Neuronal stem cell (in vitro differentiated cells): Measurements from ENCODE around the gene TSPEAR.
"Not testable (repeated sequence)": the region's sequence is repeated elsewhere in the genome, so short reads cannot be mapped to it uniquely, and the experiment has no call there.

Source experiments
- DNase-seq: peaks from one replicate; pipeline ENCODE4 v3.0.0-alpha.2; 2013; ENCODE audit warnings: low spot score
- H2AFZ ChIP-seq: one replicate; pipeline ENCODE4 v1.6.1; 2013; ENCODE audit warnings: mild to moderate bottlenecking, low read length, inconsistent platforms
- H2AK5ac ChIP-seq: 2 replicates; pipeline ENCODE4 v1.6.1; 2013; ENCODE audit warnings: low read depth, mild to moderate bottlenecking, inconsistent platforms, low read length, moderate library complexity, mixed read lengths
- H2BK120ac ChIP-seq: 2 replicates; pipeline ENCODE4 v1.6.1; 2013; ENCODE audit warnings: low read depth, mild to moderate bottlenecking, inconsistent platforms, low read length, moderate library complexity, mixed read lengths
- H2BK12ac ChIP-seq: one replicate; pipeline ENCODE4 v1.6.1; 2013; ENCODE audit warnings: low read length, inconsistent platforms
- H2BK15ac ChIP-seq: 2 replicates; pipeline ENCODE4 v1.6.1; 2013; ENCODE audit warnings: mild to moderate bottlenecking, low read length, inconsistent platforms, mixed read lengths
- H2BK5ac ChIP-seq: one replicate; pipeline ENCODE4 v1.6.1; 2013; ENCODE audit warnings: inconsistent platforms, mild to moderate bottlenecking, low read length, moderate library complexity
- H3K14ac ChIP-seq: one replicate; pipeline ENCODE4 v1.6.1; 2013; ENCODE audit warnings: low read length, inconsistent platforms
- H3K18ac ChIP-seq: 2 replicates; pipeline ENCODE4 v1.6.1; 2013; ENCODE audit warnings: low read length, inconsistent platforms
- H3K23ac ChIP-seq: 2 replicates; pipeline ENCODE4 v1.6.1; 2013; ENCODE audit warnings: low read depth, mild to moderate bottlenecking, mixed read lengths, low read length, inconsistent platforms; ENCODE audit not compliant: poor library complexity
- H3K27ac ChIP-seq: replicated peaks from 3 replicates; pipeline ENCODE4 v1.5.1; 2013; ENCODE audit warnings: low read length, inconsistent platforms
- H3K27me3 ChIP-seq, 3 experiments: 2 replicates each; pipeline ENCODE4 v1.6.1; 2013; ENCODE audit warnings: low read length in 3 of 3, mild to moderate bottlenecking in 2 of 3, inconsistent platforms in 1 of 3, low read depth in 1 of 3, mixed read lengths in 1 of 3, moderate library complexity in 1 of 3; ENCODE audit not compliant: control insufficient read depth in 3 of 3, insufficient read depth in 3 of 3
- H3K36me3 ChIP-seq, 2 donors: replicated peaks in 1 of 2; 2 replicates each; pipeline ENCODE4 v1.6.1; 2013; ENCODE audit warnings: low read length in 2 of 2; ENCODE audit not compliant: control insufficient read depth in 2 of 2, insufficient read depth in 2 of 2
- H3K4ac ChIP-seq: 2 replicates; pipeline ENCODE4 v1.6.1; 2013; ENCODE audit warnings: inconsistent platforms, mild to moderate bottlenecking, low read length, moderate library complexity
- H3K4me1 ChIP-seq, 2 donors: 1 replicate in 1 of 2; 2 replicates in 1 of 2; pipeline ENCODE4 v1.6.1; 2013; ENCODE audit warnings: low read length in 2 of 2, low read depth in 1 of 2; ENCODE audit not compliant: control insufficient read depth in 2 of 2, insufficient read depth in 1 of 2
- H3K4me2 ChIP-seq: one replicate; pipeline ENCODE4 v1.6.1; 2013; ENCODE audit warnings: mild to moderate bottlenecking, low read length, inconsistent platforms; ENCODE audit not compliant: insufficient read depth, poor library complexity, severe bottlenecking
- H3K4me3 ChIP-seq, 2 donors: 2 replicates each; pipeline ENCODE4 v1.5.1; 2013; ENCODE audit warnings: low read length in 2 of 2, mild to moderate bottlenecking in 2 of 2, inconsistent platforms in 1 of 2, moderate library complexity in 1 of 2
- H3K79me1 ChIP-seq: one replicate; pipeline ENCODE4 v1.6.1; 2013; ENCODE audit warnings: low read depth, mild to moderate bottlenecking, inconsistent platforms, low read length, moderate library complexity
- H3K9ac ChIP-seq: one replicate; pipeline ENCODE4 v1.6.1; 2013; ENCODE audit warnings: mild to moderate bottlenecking, low read depth, low read length, inconsistent platforms; ENCODE audit not compliant: poor library complexity
- H3K9me3 ChIP-seq, 2 donors: replicated peaks in 1 of 2; 2 replicates each; pipeline versions ENCODE3 to v1.6.1; 2013; ENCODE audit warnings: low read length in 2 of 2, mild to moderate bottlenecking in 2 of 2, inconsistent platforms in 1 of 2, low read depth in 1 of 2, mixed read lengths in 1 of 2, moderate library complexity in 1 of 2; ENCODE audit not compliant: control insufficient read depth in 2 of 2, insufficient read depth in 1 of 2
- H4K8ac ChIP-seq: one replicate; pipeline ENCODE4 v1.6.1; 2013; ENCODE audit warnings: low read depth, mild to moderate bottlenecking, inconsistent platforms, low read length, moderate library complexity
- H4K91ac ChIP-seq: one replicate; pipeline ENCODE4 v1.6.1; 2013; ENCODE audit warnings: low read length, low read depth, mild to moderate bottlenecking, inconsistent platforms; ENCODE audit not compliant: poor library complexity
- WGBS, 2 donors: extraction: QIAGEN DNeasy Blood & Tissue Kit; methylation state at CpG; one replicate each; pipeline ENCODE4 v1.1.7; 2013; ENCODE audit warnings: missing lambda C conversion rate in 2 of 2, mixed read lengths in 1 of 2; ENCODE audit not compliant: insufficient read length in 2 of 2, insufficient replicate concordance in 1 of 2; ENCODE audit errors: extremely low coverage in 2 of 2; 5-methylcytosine and 5-hydroxymethylcytosine counted together

The TSPEAR gene

DNA sequence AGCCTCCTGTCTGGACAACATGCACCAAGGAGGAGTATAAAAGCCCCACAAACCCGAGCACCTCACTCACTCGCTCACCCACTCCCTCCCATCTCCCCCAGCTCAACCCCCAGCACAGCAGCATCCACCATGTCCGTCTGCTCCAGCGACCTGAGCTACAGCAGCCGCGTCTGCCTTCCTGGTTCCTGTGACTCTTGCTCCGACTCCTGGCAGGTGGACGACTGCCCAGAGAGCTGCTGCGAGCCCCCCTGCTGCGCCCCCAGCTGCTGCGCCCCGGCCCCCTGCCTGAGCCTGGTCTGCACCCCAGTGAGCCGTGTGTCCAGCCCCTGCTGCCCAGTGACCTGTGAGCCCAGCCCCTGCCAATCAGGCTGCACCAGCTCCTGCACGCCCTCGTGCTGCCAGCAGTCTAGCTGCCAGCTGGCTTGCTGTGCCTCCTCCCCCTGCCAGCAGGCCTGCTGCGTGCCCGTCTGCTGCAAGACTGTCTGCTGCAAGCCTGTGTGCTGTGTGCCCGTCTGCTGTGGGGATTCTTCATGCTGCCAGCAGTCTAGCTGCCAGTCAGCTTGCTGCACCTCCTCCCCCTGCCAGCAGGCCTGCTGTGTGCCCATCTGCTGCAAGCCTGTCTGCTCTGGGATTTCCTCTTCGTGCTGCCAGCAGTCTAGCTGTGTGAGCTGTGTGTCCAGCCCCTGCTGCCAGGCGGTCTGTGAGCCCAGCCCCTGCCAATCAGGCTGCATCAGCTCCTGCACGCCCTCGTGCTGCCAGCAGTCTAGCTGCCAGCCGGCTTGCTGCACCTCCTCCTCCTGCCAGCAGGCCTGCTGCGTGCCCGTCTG is 137.5 kb downstream of the TSPEAR start, which contains the start of gene KRTAP10-4:
KRTAP10-4 (plus strand) TSS at position 100 of the 827 bp plus-strand sequence; CDS start at position 130, 30 bp downstream.
- not testable (repeated sequence) for H3K27me3 ChIP-seq, H3K4me2 ChIP-seq, H3K4ac ChIP-seq, H4K91ac ChIP-seq, H3K79me1 ChIP-seq, H3K4me3 ChIP-seq, DNase-seq, H2BK120ac ChIP-seq, H3K27ac ChIP-seq, H3K36me3 ChIP-seq, H2BK5ac ChIP-seq, H2AFZ ChIP-seq, H3K4me1 ChIP-seq
- WGBS, 2 donors = no CpG with 5 or more reads among the region's 25 CpGs
- peak within 1 kb of the TSS; percentile 94 for H3K14ac ChIP-seq
- H2AK5ac ChIP-seq = peak within 1 kb of the TSS; percentile 82
- peak within 1 kb of the TSS; percentile 80 for H3K23ac ChIP-seq
- peak within 1 kb of the TSS; percentile 82 for H2BK12ac ChIP-seq
- peak within 1 kb of the TSS; percentile 70 for H3K9ac ChIP-seq
- peak within 1 kb of the TSS; percentile 45 for H2BK15ac ChIP-seq
- peaks cover 13% of the 10 kb centered on the region in 2 donors for H3K9me3 ChIP-seq
- H3K18ac ChIP-seq = peak within 1 kb of the TSS; percentile 67
- H4K8ac ChIP-seq = peak within 1 kb of the TSS; percentile 32

- H2AFZ ChIP-seq = no peak overlapping the region
- peak overlapping the region; percentile 22 for H3K23ac ChIP-seq
- H3K9me3 ChIP-seq = peaks cover 12 to 13% of the 10 kb centered on the region in 2 donors
- no peak overlapping the region for H2BK5ac ChIP-seq
- no peak overlapping the region for H3K4me3 ChIP-seq
- peaks cover 0 to 5% of the 10 kb centered on the region in 2 donors for H3K4me1 ChIP-seq
- H3K36me3 ChIP-seq = no peaks in the 10 kb centered on the region
- H2BK15ac ChIP-seq = peak overlapping the region; percentile 45
- no peak overlapping the region for H3K9ac ChIP-seq
- no peak overlapping the region for H3K27ac ChIP-seq
- H3K14ac ChIP-seq = no peak overlapping the region
- no peaks in the 10 kb centered on the region for H3K27me3 ChIP-seq
- H2BK120ac ChIP-seq = no peak overlapping the region
- H3K18ac ChIP-seq = peak overlapping the region; percentile 46
- H3K4ac ChIP-seq = no peak overlapping the region
- no peaks in the 10 kb centered on the region for H3K79me1 ChIP-seq
- H4K91ac ChIP-seq = no peak overlapping the region
- DNase-seq = no peak
- H2BK12ac ChIP-seq = peak overlapping the region; percentile 82
- H3K4me2 ChIP-seq = no peak overlapping the region
- H4K8ac ChIP-seq = peak overlapping the region; percentile 32
- H2AK5ac ChIP-seq = peak overlapping the region; percentile 82
- no CpG with 5 or more reads among the region's 15 CpGs for WGBS, 2 donors
Observed at GRCh38 chr21:44572959-44573583, 138.3 kb downstream of the TSPEAR start.

- peak overlapping the region; percentile 9 for H3K18ac ChIP-seq
- peak overlapping the region; percentile 6 for H2AK5ac ChIP-seq
- H4K8ac ChIP-seq = no peak overlapping the region
- no peak overlapping the region for H3K9ac ChIP-seq
- H3K23ac ChIP-seq = no peak overlapping the region
- no peak overlapping the region for H3K4ac ChIP-seq
- no peak overlapping the region for H4K91ac ChIP-seq
- no peaks in the 10 kb centered on the region for H3K36me3 ChIP-seq
- peaks cover 0 to 5% of the 10 kb centered on the region in 2 donors for H3K4me1 ChIP-seq
- no peaks in the 10 kb centered on the region for H3K27me3 ChIP-seq
- H3K79me1 ChIP-seq = no peaks in the 10 kb centered on the region
- H3K4me2 ChIP-seq = no peak overlapping the region
- peaks cover 8 to 13% of the 10 kb centered on the region in 2 donors for H3K9me3 ChIP-seq
- WGBS, 2 donors = no CpG with 5 or more reads among the region's 40 CpGs
- H3K27ac ChIP-seq = no peak overlapping the region
- H2BK5ac ChIP-seq = no peak overlapping the region
- H2BK12ac ChIP-seq = no peak overlapping the region
- no peak overlapping the region for H2BK120ac ChIP-seq
- H3K14ac ChIP-seq = no peak overlapping the region
- H3K4me3 ChIP-seq = no peak overlapping the region
- no peak for DNase-seq
- peak overlapping the region; percentile 50 for H2BK15ac ChIP-seq
- H2AFZ ChIP-seq = no peak overlapping the region
Observed at GRCh38 chr21:44571844-44572782, 139.3 kb downstream of the TSPEAR start.
